NB4 (cell line): ENCODE measurements around the gene ITM2C.

ENCODE experiments used
- DNase-seq: peaks from one replicate; pipeline ENCODE4 v3.0.0; 2010; ENCODE audit warnings: low read depth
- H3K4me3 ChIP-seq: one replicate; pipeline ENCODE4 v1.5.1; 2011; ENCODE audit warnings: mild to moderate bottlenecking, low read depth, low read length, moderate library complexity
- CTCF ChIP-seq: IDR thresholded peaks from one replicate; pipeline ENCODE4 v1.5.1; 2012; ENCODE audit warnings: low read depth, low read length
- MYC ChIP-seq: IDR thresholded peaks from 2 replicates; pipeline ENCODE4 v1.6.1; 2011; ENCODE audit warnings: low read depth, low read length
- POLR2A ChIP-seq: IDR thresholded peaks from 2 replicates; pipeline ENCODE4 v1.6.1; 2011; ENCODE audit warnings: mild to moderate bottlenecking; ENCODE audit not compliant: insufficient read length; ENCODE audit errors: extremely low read depth
- TF ChIP-seq, protein P1 (sequence below): IDR thresholded peaks from 2 replicates; pipeline ENCODE4 v1.6.1; 2011; ENCODE audit warnings: low read depth, low read length

The ITM2C gene, protein sequence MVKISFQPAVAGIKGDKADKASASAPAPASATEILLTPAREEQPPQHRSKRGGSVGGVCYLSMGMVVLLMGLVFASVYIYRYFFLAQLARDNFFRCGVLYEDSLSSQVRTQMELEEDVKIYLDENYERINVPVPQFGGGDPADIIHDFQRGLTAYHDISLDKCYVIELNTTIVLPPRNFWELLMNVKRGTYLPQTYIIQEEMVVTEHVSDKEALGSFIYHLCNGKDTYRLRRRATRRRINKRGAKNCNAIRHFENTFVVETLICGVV

GRCh38 chr2:230864605-230865306 is at the start of gene ITM2C:
ITM2C (plus strand) TSS chr2:230864942; CDS start chr2:230865026, 84 bp downstream.
- DNase-seq, result peak; percentile 89
- TF ChIP-seq POLR2A, result peak; percentile 83
- peak; percentile 43 for TF ChIP-seq CTCF
- TF ChIP-seq MYC, result peak; percentile 34; the same call in 1 of the 2 replicates
- TF ChIP-seq, protein P1, sequence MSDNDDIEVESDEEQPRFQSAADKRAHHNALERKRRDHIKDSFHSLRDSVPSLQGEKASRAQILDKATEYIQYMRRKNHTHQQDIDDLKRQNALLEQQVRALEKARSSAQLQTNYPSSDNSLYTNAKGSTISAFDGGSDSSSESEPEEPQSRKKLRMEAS, result peak; percentile 34; the same call in 1 of the 2 replicates
- peak within 1 kb of the TSS; percentile 85 for H3K4me3 ChIP-seq

DNA sequence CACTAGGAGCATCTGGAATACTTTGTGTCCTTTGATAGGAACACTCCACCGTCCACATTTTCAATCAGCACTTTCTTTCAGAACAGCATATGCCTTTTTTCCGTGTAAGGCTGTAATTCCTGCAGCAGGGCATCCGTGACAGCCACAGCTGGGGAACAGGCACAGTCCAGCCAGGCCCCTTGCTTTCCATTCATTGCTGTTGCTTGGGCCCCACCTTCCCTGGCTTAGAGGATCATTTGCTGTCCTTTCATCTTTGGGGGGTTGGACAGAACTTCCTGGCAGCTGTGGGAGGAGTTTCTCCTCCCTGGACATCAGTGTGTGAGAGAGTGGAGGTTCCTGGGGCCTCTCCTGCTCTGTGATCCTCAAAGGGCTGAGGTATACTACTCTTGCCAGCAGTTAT is 49.7 kb upstream of the ITM2C start:
- no peak for TF ChIP-seq CTCF
- TF ChIP-seq POLR2A, result no peak
- TF ChIP-seq, protein P1, result no peak
- no peak for TF ChIP-seq MYC
- no peak for DNase-seq
- H3K4me3 ChIP-seq, result no peak overlapping the region

GRCh38 chr2:230816735-230817134 is 48.0 kb upstream of the ITM2C start:
- TF ChIP-seq POLR2A (no peak), MYC (no peak), CTCF (no peak)
- TF ChIP-seq, protein P1, result no peak
- H3K4me3 ChIP-seq, result no peak overlapping the region
- no peak for DNase-seq

DNA sequence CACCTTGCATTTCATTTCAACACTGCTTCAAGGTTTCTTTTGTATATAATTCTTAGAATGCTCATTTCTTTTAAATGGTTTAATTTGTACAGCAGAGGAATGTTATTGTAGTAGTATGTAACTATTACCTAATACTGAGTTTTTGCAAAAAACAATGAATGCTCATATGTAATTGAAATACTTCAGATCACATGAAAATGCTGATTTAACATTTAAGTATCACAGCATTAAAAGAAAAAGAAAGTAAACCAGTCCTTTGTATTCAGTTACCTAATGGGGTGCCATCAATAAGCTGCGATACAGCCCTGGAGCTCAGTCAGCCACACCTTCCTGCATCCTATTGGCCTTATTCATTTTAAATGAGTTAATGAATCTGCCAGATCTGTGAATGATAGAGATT is 45.3 kb upstream of the ITM2C start:
- no peak for DNase-seq
- TF ChIP-seq MYC (no peak), POLR2A (no peak)
- no peak overlapping the region for H3K4me3 ChIP-seq

DNA sequence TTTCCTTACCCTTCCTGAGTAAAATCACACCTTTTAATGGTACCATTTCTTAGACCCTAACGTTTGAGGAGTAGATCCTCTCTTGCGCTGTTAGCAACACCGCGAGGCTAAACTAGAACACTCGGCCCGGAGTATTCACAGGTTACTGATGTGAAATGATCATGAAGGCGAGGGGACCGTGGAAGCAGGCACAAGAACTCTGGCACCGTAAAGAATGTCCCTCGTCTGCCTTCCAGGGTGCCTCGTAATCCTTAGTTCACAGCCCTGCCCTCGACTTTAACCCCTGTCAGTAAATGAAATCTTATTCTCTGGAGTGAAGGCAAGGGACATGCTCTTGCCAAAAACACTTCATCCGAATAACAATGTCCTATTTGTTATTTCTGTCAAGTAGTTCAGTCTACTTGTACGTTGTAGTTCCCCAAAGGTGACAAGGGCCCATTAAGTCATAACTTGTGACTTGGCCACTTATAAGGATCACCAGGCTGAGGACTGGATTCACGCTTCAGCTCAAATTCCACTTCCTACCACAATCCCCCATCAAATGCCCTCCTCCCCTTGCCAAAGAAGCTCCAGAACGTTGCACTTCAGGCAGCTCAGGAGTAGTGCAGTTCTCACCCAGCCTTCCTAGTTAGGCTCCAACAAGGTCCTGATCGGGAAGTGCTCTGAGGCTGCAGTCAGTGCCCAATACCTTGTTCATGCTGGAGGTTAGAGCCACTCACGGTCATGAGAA is 43.3 kb upstream of the ITM2C start:
- H3K4me3 ChIP-seq, result no peak overlapping the region
- no peak for TF ChIP-seq MYC
- no peak for TF ChIP-seq POLR2A
- TF ChIP-seq, protein P1, result no peak
- TF ChIP-seq CTCF, result no peak
- DNase-seq, result no peak

- DNase-seq, result no peak
- H3K4me3 ChIP-seq, result no peak overlapping the region
- TF ChIP-seq, protein P1, result no peak
- TF ChIP-seq POLR2A (no peak), MYC (no peak), CTCF (no peak)
These were observed 42.7 kb upstream of the ITM2C start for GRCh38 chr2:230821991-230822520.
